Superior temporal gyrus (tissue), 1 donor: ENCODE measurements around the gene ARIH2.

Experiments used
- DNase-seq: peaks from one replicate; pipeline ENCODE4 v3.0.0-alpha.2; 2016; ENCODE audit errors: extremely low spot score

ARIH2 gene

DNA sequence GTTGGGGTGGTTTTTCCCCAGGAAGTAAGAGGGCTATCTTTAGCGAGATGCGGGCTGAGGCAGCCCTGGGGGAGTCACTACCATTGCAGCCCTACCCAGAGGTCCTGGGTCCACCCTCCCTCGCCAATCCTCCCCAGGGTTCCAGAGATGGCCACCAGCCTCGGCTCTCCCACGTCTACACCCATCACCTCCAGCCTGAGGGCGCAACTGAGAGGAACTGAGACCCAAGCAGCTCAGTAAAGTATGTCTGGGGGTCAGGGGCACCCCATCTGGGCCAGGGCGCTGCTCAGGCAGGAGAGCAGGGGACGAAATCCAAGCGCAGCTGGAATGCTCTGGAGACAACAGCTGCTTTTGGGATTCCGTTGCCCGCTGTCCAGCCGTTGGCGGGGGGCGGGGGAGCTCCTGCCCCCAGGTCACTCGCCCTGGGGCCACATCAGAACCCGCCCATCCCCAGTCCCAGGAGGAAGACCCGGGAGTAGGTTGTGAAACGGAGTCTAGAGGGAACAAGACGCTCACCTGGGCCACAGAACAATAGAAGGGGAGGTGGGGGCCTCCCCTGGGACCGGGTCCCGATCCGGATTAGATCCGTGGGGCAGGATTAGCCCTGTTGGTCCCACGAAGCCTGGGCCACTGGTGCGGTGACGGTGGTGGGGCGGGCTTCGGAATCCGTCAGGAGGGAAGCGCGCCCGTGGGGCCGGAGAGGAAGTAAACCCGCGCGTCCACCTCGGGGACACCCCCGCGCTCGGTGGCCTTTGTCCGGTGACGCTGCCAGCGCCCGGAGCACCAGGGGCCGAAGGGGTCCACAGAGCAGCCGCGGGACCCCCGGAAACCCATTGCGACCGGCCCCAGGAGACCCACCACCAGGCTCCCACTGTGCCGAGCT lies 101.9 kb downstream of the ARIH2 start:
- DNase-seq, result no peak

DNA sequence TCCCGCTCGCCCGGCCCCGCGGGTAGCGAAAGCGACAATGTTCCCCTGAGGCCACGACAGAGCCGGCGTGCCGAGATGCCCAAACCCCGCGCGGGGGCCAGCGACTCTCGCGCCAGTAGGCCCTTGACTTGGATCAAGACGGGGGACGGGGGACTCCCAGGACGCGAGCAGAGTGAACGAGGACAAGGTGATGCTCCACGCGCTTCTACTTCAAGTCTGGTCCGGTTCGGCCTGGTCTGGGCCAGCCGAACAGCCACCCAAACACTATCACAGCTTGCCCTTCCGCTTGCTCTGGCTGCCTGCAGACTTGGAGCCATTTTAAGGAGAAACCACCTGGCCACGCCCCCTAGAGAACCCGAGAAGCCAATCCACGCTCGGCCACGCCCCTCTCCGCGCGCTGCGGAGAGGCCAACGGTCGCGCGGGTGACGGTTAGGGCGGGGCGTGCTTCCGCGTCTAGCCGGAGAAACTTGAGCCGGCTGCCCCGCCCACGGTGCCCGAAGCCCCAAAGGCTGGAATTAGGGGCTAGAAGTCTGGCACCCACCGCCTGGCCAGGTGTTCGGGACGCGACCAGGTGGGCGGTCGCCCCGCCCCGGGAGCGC lies 102.7 kb downstream of the ARIH2 start:
- DNase-seq, result peak; percentile 98

DNA sequence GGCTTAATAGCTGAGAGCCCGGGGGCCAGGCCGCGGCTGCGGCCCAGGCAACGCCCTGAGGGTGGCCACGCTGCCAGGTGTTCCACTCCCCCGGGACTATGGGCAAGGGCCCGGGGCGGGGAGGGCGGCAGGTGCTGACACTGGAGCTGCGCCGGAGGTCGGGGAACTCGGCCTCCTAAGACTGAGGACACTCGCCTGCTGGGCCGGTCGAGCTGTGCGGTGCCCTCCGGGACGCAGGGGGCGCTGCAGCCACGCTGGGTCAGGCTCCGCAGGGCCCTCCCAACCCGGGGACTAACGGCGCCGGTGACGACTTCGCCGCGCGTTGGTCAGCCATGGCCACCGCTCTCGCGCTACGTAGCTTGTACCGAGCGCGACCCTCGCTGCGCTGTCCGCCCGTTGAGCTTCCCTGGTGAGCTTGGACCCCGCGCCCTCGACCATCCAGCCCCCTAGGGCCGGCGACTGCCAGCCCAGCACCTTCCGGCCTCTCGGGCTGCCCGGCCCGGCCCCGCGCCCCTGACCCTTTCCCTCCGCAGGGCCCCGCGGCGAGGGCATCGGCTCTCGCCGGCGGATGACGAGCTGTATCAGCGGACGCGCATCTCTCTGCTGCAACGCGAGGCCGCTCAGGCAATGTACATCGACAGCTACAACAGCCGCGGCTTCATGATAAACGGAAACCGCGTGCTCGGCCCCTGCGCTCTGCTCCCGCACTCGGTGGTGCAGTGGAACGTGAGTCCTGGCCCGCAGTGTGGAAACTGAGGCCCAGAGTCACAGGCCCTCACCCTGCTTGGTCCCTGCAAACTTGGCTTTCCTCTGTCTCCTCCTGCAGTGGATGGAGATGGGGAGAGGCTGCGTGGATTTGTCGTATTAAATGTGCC lies 103.4 kb downstream of the ARIH2 start, which contains the start of gene NDUFAF3:
NDUFAF3 (plus strand) TSS at position 309 of the 875 bp plus-strand sequence; CDS start at position 333, 24 bp downstream.
- DNase-seq, result peak; percentile 89

DNA sequence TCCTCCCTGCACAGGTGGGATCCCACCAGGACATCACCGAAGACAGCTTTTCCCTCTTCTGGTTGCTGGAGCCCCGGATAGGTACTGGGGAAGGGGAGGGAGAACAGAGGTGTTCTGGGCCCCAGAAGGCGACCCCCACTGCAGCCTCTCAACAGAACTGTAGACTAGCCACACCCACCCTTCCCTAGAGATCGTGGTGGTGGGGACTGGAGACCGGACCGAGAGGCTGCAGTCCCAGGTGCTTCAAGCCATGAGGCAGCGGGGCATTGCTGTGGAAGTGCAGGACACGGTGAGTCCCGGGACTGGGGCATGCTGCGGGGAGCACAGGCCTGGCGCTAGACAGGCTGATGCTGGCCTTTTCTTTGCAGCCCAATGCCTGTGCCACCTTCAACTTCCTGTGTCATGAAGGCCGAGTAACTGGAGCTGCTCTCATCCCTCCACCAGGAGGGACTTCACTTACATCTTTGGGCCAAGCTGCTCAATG lies 104.1 kb downstream of the ARIH2 start:
- DNase-seq, result no peak

DNA sequence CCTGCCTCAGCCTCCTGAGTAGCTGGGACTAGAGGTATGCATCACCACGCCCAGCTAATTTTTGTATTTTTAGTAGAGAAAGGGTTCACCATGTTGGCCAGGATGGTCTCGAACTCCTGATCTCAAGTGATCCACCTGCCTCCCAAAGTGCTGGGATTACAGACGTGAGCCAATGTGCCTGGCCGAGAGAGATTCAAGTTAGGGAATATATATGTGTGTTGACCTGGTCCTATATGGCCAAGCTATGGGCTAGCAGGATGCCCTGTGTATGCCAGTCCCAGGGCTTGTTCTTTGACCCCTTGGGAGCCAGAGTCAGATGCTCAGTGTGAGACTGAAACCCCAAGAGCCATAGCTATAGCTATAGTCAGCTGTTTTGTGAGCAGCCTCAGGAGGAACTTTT lies 105.1 kb downstream of the ARIH2 start:
- no peak for DNase-seq

DNA sequence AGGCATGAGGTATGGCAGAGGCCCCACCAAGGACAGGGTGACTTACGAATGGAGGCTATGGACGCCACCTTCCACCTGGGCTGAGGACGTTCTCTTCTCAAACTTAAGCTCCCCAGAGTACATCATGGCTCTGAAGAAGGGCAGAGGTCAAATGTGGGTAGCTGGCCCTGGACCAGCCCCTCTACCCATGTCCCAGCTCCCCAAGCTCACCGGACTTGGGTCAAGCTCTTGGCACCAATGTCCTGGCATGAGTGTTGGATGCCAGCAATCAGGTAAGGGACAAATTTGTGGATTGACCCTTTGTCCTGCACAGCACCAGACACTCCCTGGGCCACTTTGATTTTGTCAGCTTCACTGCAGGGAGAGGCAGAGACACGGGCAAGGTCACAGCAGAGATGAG lies 105.8 kb downstream of the ARIH2 start:
- DNase-seq, result no peak

DNA sequence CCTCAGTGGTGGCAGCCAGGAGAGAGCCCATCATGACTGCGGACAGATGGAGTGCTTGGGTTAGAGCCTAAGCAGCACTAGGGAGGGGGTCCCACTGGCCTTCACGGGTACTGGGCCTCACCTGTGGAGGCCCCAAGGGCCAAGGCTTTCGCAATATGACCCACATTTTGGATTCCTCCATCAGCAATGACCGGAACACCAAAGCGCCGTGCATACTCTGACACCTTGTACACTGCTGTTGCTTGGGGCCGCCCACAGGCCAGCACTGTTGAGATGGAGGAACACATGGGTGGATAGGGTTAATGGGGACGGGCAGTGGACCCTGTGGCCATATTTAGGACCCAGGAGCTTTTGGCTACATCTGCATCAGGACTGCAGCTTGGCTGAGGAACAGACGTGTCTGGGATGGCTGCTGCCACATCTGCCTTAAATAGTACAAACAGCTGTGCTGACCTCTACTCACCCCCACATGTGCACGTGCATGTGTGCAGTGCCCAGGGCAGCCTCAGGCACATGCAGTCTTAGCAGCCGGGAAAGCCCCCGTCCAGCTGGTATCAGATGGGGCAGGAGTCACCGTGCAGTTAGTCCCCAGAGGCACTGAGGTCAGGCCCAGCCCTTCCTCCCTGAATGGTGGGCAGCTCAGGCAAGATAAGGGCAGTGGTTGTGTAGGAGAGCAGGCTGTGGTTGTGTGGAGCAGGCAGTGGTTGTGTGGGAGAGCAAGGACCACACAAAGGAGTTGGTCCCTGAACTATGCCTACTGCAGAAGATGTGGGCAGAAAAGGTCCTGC lies 106.6 kb downstream of the ARIH2 start:
- no peak for DNase-seq

DNA sequence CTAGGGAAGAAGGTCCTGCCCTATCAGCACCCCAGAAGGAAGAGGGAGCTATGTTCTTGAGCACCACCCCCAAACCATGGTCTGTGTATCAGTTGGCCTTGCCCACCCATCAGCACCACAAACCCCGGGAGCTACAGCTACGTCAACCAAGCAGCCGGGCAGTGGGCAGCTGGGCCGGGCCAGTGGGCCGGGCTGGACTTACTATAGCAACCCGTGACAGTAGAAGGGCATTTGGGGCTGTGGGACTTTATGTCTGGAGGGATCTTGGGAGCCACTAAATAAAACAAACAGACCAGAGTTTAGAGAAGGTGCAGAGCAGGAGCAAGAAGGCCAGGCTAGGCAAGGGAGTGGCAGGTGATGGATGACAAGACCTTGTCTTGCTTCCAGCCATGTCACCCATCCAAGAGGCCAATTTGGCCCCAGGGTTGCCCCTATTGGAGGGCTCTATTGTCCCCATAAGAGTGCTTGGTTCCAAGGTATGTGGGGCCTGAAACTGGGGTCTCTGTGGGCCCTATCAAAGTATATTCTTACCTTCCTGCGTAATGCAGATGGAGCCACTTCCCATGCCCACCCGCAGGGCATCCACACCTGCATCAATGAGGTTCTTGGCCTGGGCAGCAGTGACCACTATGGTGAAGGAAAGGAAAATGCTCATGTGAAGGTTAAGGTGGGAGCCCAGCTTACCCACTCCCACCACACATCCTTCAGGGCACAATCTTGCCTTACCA lies 107.3 kb downstream of the ARIH2 start:
- DNase-seq, result no peak

DNA sequence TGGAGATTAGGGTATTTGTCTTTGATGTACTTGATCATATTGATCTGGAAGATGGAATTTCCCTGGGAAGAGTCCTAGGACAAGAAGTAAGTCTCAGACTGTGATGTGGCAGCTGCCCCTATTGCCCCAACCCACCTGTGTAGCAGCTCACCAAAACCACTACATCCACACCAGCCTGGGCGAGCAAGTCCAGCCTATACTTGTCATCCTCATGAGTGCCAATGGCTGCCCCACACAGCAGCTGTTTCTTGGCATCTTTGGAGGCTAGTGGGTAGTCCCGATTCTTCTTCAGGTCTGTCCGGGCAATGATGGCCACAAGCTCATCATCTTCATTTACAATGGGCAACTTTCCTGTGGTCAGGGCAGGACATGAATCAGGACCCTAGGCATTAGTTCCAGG lies 107.9 kb downstream of the ARIH2 start:
- DNase-seq, result no peak

DNA sequence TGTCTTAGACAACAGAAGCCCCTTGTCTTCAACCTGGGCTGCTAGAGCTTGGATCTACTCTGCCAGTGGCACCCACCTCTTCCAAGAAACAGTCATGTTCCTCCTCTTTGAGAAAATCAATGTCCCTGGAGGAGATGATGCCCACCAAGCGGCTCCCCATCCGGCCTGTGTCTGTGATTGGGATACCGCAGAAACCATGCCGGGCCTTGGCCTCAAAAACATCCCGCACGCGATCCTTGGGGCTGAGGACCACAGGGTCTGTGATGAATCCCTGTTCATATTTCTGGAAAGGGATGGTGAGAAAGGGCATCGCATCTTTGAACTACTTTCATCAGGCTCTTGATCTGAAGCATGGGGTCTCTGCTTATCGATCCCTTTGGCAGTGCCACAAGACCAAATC lies 109.0 kb downstream of the ARIH2 start:
- DNase-seq, result no peak

DNA sequence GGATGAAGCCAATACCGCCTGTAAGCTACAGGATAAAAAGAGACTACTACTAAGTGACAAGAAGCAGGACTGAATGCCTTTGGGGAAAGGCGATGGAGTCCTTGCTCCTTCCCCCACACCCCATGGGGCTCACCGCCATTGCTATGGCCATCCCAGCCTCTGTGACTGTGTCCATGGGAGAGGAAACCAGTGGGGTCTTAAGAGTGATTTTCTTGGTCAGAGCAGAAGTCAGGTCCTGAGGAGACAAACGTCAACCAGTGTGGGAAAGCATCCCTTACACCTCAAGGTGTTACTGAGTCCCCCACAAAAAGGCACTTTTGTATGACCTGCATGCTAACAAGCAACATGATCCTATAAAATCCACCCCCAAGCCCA lies 109.6 kb downstream of the ARIH2 start:
- DNase-seq, result no peak

DNA sequence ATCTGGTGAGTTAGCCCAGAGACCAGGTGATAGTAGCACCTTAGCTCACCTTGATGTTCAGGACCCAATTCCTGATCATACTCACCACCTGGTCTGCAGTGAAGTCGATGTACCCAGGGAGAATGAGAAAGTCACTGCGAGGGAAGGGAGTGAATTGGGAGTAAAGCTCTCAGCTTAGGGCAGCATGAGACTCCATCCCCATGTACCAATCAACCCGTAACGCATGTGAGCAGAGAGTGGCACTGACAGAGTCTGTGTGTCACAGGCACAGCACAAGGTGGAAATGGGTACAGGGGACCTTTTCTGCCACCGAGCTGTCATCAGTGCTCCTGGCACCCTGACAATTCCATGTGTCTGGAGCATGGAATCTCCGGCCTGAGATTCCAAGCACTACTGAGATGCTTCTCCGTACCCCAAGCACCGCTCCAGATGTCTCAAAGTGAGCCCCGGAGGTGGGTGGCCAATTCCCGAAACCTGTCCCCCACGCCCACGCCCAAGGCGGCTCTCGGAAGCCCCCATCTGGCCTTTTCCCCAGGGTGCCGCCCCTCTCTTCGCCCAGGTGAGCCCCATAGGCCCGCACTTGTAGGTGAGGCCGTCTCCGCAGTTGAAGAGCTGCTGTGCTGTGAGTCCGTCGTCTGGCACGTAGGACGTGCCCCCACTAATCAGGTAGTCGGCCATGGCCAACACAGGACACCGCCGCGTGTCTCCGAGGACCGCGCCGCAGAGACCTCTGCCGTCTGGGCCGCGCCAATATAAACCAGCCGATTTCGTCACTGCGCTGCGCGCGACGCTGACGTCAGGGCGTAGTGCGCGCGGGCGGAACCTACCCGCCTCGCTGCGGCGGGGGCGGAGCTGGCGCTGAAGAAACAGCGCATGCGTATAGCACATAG lies 110.3 kb downstream of the ARIH2 start, which contains the start of gene IMPDH2:
IMPDH2 (minus strand) TSS at position 726 of the 890 bp plus-strand sequence; CDS start at position 678, 48 bp downstream.
- peak; percentile 98 for DNase-seq

DNA sequence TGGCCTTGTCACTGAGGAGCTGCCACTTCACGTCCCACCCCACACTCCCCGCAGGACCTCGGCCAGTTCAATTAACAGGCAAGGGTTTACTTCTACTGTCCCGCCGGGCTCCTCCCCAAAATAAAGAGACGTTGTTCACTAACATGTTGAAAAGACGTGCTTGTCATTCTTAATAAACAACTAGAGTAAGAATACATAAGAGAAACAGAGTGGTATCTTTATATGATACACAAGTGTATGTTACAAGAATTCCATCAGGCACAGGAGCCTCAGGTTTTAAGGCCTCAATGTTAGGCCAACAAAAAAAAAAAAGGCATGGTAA lies 110.9 kb downstream of the ARIH2 start:
- no peak for DNase-seq

DNA sequence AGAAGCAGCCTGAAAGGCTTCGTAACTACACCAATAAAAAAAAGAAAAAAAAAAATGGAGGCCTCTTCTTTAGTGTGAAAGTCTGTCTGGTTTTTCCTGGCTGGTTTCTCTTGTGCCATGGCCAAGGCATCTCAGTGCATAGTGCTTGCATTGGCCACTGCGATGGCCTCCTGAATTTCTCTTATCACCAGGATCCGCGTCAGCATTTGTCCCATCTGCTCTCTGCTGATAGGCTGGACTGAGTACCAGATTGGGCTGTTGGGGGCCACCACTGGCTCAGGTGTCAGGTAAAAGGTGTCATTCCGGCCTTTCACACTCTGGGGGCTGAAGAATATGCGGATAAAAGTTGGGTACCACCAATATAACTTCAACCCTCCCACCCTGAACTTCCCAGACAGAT lies 111.7 kb downstream of the ARIH2 start:
- DNase-seq, result no peak

DNA sequence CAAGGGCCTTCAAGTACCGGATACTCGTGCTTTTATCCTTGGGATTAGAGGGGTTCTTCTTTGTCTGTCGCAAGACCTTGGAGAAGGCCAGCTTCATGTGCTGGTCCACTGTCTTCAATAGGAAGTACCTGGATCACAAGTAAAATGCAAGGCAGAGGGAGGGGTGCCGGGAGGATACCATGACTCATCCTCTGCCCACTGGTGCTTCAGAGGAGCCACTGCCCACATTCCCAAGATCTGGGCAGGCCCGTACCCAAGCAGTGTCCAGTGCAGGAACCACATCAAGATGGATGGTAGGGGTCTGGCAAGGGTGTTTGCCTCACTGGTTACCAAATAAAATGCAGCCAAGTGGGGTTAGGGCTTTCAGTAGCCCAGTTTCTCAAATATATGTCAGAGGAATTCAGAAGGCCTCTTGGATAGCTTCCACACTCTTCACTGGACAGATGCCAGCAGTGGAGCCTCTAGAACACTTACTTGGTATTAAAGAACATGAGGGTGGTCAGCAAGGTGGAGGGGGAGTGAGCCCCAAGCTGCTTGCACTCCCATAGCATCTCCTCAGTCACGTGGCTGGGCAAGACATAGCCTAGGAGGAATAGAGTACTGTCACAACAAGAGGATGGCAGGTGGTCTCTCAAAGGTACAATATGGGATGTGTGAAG lies 114.1 kb downstream of the ARIH2 start:
- no peak for DNase-seq

DNA sequence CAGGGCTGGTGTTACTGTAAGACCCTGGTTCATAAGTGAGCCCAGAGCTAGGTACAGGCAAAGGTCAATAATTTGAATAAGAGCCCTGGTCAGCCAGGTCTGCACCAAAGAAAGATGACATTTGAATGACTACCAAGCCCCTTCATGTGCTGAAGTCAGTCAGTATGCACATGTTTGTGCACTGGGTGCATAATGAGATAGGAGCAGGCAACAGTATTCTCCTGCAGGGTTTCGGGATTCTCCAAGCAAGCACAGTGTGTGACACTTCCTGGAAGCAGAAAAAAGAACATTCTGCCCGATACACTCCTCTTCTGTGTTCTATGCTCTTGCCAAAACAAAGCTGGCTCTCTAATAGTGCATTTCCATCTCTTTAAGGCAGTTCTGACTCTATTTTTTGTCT lies 116.0 kb downstream of the ARIH2 start:
- DNase-seq, result no peak

DNA sequence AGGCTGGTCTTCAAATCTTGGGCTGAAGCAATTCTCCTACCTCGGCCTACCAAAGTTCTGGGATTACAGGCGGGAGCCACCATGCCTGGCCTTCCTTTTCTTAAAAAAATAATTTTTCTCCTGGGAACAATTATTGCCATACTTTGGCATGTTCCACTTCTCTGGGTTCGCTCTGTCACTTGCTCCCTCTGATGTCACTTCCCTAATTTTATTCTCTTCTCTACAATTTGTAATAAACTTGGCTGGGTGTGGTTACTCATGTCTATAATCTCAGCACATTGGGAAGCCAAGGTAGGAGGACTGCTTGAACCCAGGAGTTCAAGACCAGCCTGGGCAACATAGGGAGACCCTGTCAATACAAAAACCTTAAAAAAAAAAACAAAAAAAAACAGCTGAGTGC lies 116.6 kb downstream of the ARIH2 start:
- no peak for DNase-seq
